ENCODE data around the gene PDHB. TPM values are rescaled to one million over a fixed set of nuclear protein-coding genes. Genes with fewer than 3 reads are reported as not detected.

Gene PDHB
- total RNA-seq, 5 donors from 2014 or later (not counting 1 experiment from before 2014, with no cell fraction given) = 27.0 to 54.2 (median 49.2) TPM

GRCh38 chr3:58398669-58399333, 34.8 kb downstream of the PDHB start:
- peaks cover 0 to 3% (median 0%) of the 10 kb centered on the region in 3 donors for H3K4me1 Mint-ChIP-seq
- Histone ChIP-seq H3K9me3 (no peaks in the 10 kb centered on the region), H3K4me3 (ENCODE audit: control insufficient read depth in 1 of 2, extremely low read depth in 1 of 2, low read length in 1 of 2) (no peak overlapping the region), H3K36me3 (ENCODE audit: control insufficient read depth in 2 of 2, extremely low read depth in 1 of 2, insufficient read depth in 1 of 2, low read length in 1 of 2) (peaks cover 22 to 48% of the 10 kb centered on the region in 2 donors), H3K4me1 (ENCODE audit: control insufficient read depth in 1 of 2, extremely low read depth in 1 of 2, insufficient read depth in 2 of 2, low read length in 2 of 2) (no peaks in the 10 kb centered on the region), H3K27me3 (replicated peaks in 1 of 2; ENCODE audit: control insufficient read depth in 2 of 2, extremely low read depth in 1 of 2, insufficient read depth in 2 of 2, low read length in 1 of 2) (no peaks in the 10 kb centered on the region), H3K27ac (ENCODE audit: low read length) (no peak overlapping the region)
- H3K9me3 Mint-ChIP-seq = no peaks in the 10 kb centered on the region
- peak overlapping the region in 1 of 2 donors; percentile 11 for H3K27ac Mint-ChIP-seq
- no peak overlapping the region for H3K4me3 Mint-ChIP-seq
- WGBS (ENCODE audit: insufficient coverage) = 93% methylated on average over 4 of the region's 9 CpGs
- DNase-seq = no peak
- peaks cover 54% of the 10 kb centered on the region for H3K36me3 Mint-ChIP-seq
- no peaks in the 10 kb centered on the region for H3K27me3 Mint-ChIP-seq
- ATAC-seq (replicated peaks in 1 of 4) = no peak
- POLR2A ChIA-PET = no interaction called here
- CTCF ChIA-PET = interaction anchor here in 1 of 2 donors (0.6 kb wide), 1 partner anchor 65 kb away, joined by 4 read pairs; no protein-coding TSS in a partner anchor

GRCh38 chr3:58394339-58394738, 39.3 kb downstream of the PDHB start:
- Mint-ChIP-seq H3K4me3 (no peak overlapping the region), H3K36me3 (peaks cover 52% of the 10 kb centered on the region), H3K27me3 (no peaks in the 10 kb centered on the region), H3K27ac (no peak overlapping the region), H3K4me1 (no peaks in the 10 kb centered on the region), H3K9me3 (no peaks in the 10 kb centered on the region)
- Histone ChIP-seq H3K4me1 (ENCODE audit: control insufficient read depth in 1 of 2, extremely low read depth in 1 of 2, insufficient read depth in 2 of 2, low read length in 2 of 2) (no peaks in the 10 kb centered on the region), H3K9me3 (no peaks in the 10 kb centered on the region), H3K36me3 (ENCODE audit: control insufficient read depth in 2 of 2, extremely low read depth in 1 of 2, insufficient read depth in 1 of 2, low read length in 1 of 2) (peaks cover 19 to 51% of the 10 kb centered on the region in 2 donors), H3K4me3 (ENCODE audit: control insufficient read depth in 1 of 2, extremely low read depth in 1 of 2, low read length in 1 of 2) (no peak overlapping the region), H3K27ac (ENCODE audit: low read length) (no peak overlapping the region), H3K27me3 (replicated peaks in 1 of 2; ENCODE audit: control insufficient read depth in 2 of 2, extremely low read depth in 1 of 2, insufficient read depth in 2 of 2, low read length in 1 of 2) (no peaks in the 10 kb centered on the region)
- ChIA-PET CTCF (no interaction called here), POLR2A (no interaction called here)
- ATAC-seq (replicated peaks in 1 of 4) (no peak), DNase-seq (no peak)

GRCh38 chr3:58392181-58392580, 41.5 kb downstream of the PDHB start:
- H3K4me1 Mint-ChIP-seq = peaks cover 0 to 5% (median 4%) of the 10 kb centered on the region in 3 donors
- ATAC-seq (replicated peaks in 1 of 4) (no peak), DNase-seq (no peak)
- H3K36me3 Mint-ChIP-seq = peaks cover 42% of the 10 kb centered on the region
- POLR2A ChIA-PET = no interaction called here
- H3K9me3 Mint-ChIP-seq = no peaks in the 10 kb centered on the region
- CTCF ChIA-PET = interaction anchor here in 1 of 2 donors (0.5 to 1.0 kb wide), 3 partner anchors 10 to 37 kb away, joined by 3 to 7 read pairs (median 5); no protein-coding TSS in a partner anchor
- no peak overlapping the region for H3K27ac Mint-ChIP-seq
- Histone ChIP-seq H3K27ac (ENCODE audit: low read length) (no peak overlapping the region), H3K36me3 (ENCODE audit: control insufficient read depth in 2 of 2, extremely low read depth in 1 of 2, insufficient read depth in 1 of 2, low read length in 1 of 2) (peaks cover 6 to 32% of the 10 kb centered on the region in 2 donors), H3K9me3 (no peaks in the 10 kb centered on the region), H3K4me3 (ENCODE audit: control insufficient read depth in 1 of 2, extremely low read depth in 1 of 2, low read length in 1 of 2) (no peak overlapping the region), H3K4me1 (ENCODE audit: control insufficient read depth in 1 of 2, extremely low read depth in 1 of 2, insufficient read depth in 2 of 2, low read length in 2 of 2) (no peaks in the 10 kb centered on the region), H3K27me3 (replicated peaks in 1 of 2; ENCODE audit: control insufficient read depth in 2 of 2, extremely low read depth in 1 of 2, insufficient read depth in 2 of 2, low read length in 1 of 2) (no peaks in the 10 kb centered on the region)
- WGBS (ENCODE audit: insufficient coverage) = 44% methylated on average over 2 of the region's 3 CpGs
- H3K27me3 Mint-ChIP-seq = no peaks in the 10 kb centered on the region
- no peak overlapping the region for H3K4me3 Mint-ChIP-seq

- 100% methylated on average over 2 of the region's 3 CpGs for WGBS (ENCODE audit: insufficient coverage)
- Histone ChIP-seq H3K36me3 (ENCODE audit: control insufficient read depth in 2 of 2, extremely low read depth in 1 of 2, insufficient read depth in 1 of 2, low read length in 1 of 2) (peaks cover 3 to 31% of the 10 kb centered on the region in 2 donors), H3K4me1 (ENCODE audit: control insufficient read depth in 1 of 2, extremely low read depth in 1 of 2, insufficient read depth in 2 of 2, low read length in 2 of 2) (no peaks in the 10 kb centered on the region), H3K4me3 (ENCODE audit: control insufficient read depth in 1 of 2, extremely low read depth in 1 of 2, low read length in 1 of 2) (no peak overlapping the region), H3K27ac (ENCODE audit: low read length) (no peak overlapping the region), H3K9me3 (no peaks in the 10 kb centered on the region), H3K27me3 (replicated peaks in 1 of 2; ENCODE audit: control insufficient read depth in 2 of 2, extremely low read depth in 1 of 2, insufficient read depth in 2 of 2, low read length in 1 of 2) (no peaks in the 10 kb centered on the region)
- ChIA-PET POLR2A (interaction anchor here in 1 of 2 donors (0.6 kb wide), 1 partner anchor 9 kb away, joined by 6 read pairs; no protein-coding TSS in a partner anchor), CTCF (no interaction called here)
- H3K4me3 Mint-ChIP-seq = no peak overlapping the region
- no peak for ATAC-seq (replicated peaks in 1 of 4)
- no peak for DNase-seq
- no peaks in the 10 kb centered on the region for H3K27me3 Mint-ChIP-seq
- no peaks in the 10 kb centered on the region for H3K9me3 Mint-ChIP-seq
- H3K36me3 Mint-ChIP-seq = peaks cover 39% of the 10 kb centered on the region
- no peak overlapping the region for H3K27ac Mint-ChIP-seq
- H3K4me1 Mint-ChIP-seq = peaks cover 0 to 7% (median 6%) of the 10 kb centered on the region in 3 donors
Observed at GRCh38 chr3:58391156-58391865, 42.3 kb downstream of the PDHB start.

GRCh38 chr3:58388550-58389091, 45.0 kb downstream of the PDHB start:
- H3K27me3 Mint-ChIP-seq = no peaks in the 10 kb centered on the region
- Histone ChIP-seq H3K9me3 (no peaks in the 10 kb centered on the region), H3K27ac (ENCODE audit: low read length) (no peak overlapping the region), H3K4me3 (ENCODE audit: control insufficient read depth in 1 of 2, extremely low read depth in 1 of 2, low read length in 1 of 2) (no peak overlapping the region), H3K36me3 (ENCODE audit: control insufficient read depth in 2 of 2, extremely low read depth in 1 of 2, insufficient read depth in 1 of 2, low read length in 1 of 2) (peaks cover 0 to 24% of the 10 kb centered on the region in 2 donors), H3K4me1 (ENCODE audit: control insufficient read depth in 1 of 2, extremely low read depth in 1 of 2, insufficient read depth in 2 of 2, low read length in 2 of 2) (no peaks in the 10 kb centered on the region), H3K27me3 (replicated peaks in 1 of 2; ENCODE audit: control insufficient read depth in 2 of 2, extremely low read depth in 1 of 2, insufficient read depth in 2 of 2, low read length in 1 of 2) (no peaks in the 10 kb centered on the region)
- no peaks in the 10 kb centered on the region for H3K9me3 Mint-ChIP-seq
- no peak overlapping the region for H3K27ac Mint-ChIP-seq
- ATAC-seq (replicated peaks in 1 of 4) (no peak), DNase-seq (no peak)
- H3K4me3 Mint-ChIP-seq = no peak overlapping the region
- CTCF ChIA-PET = no interaction called here
- H3K36me3 Mint-ChIP-seq = peaks cover 31% of the 10 kb centered on the region
- peaks cover 0 to 7% (median 6%) of the 10 kb centered on the region in 3 donors for H3K4me1 Mint-ChIP-seq
- POLR2A ChIA-PET = no interaction called here

- CTCF ChIA-PET = no interaction called here
- Histone ChIP-seq H3K9me3 (no peaks in the 10 kb centered on the region), H3K36me3 (ENCODE audit: control insufficient read depth in 2 of 2, extremely low read depth in 1 of 2, insufficient read depth in 1 of 2, low read length in 1 of 2) (peaks cover 0 to 24% of the 10 kb centered on the region in 2 donors), H3K27ac (ENCODE audit: low read length) (no peak overlapping the region), H3K4me3 (ENCODE audit: control insufficient read depth in 1 of 2, extremely low read depth in 1 of 2, low read length in 1 of 2) (no peak overlapping the region), H3K4me1 (ENCODE audit: control insufficient read depth in 1 of 2, extremely low read depth in 1 of 2, insufficient read depth in 2 of 2, low read length in 2 of 2) (no peaks in the 10 kb centered on the region), H3K27me3 (replicated peaks in 1 of 2; ENCODE audit: control insufficient read depth in 2 of 2, extremely low read depth in 1 of 2, insufficient read depth in 2 of 2, low read length in 1 of 2) (no peaks in the 10 kb centered on the region)
- no peak overlapping the region for H3K27ac Mint-ChIP-seq
- DNase-seq (no peak), ATAC-seq (replicated peaks in 1 of 4) (no peak)
- H3K9me3 Mint-ChIP-seq = no peaks in the 10 kb centered on the region
- 100% methylated on average over 1 of the region's 6 CpGs for WGBS (ENCODE audit: insufficient coverage)
- no peak overlapping the region for H3K4me3 Mint-ChIP-seq
- no peaks in the 10 kb centered on the region for H3K27me3 Mint-ChIP-seq
- H3K4me1 Mint-ChIP-seq = peaks cover 0 to 7% (median 6%) of the 10 kb centered on the region in 3 donors
- POLR2A ChIA-PET = no interaction called here
- peaks cover 35% of the 10 kb centered on the region for H3K36me3 Mint-ChIP-seq
Observed at GRCh38 chr3:58387650-58388546, 45.7 kb downstream of the PDHB start.

All from T-cell (primary cell).